ENCODE results near the gene UGGT2. TPM values are rescaled to one million over a fixed set of nuclear protein-coding genes. Genes with fewer than 3 reads are reported as not detected.

UGGT2 gene
- total and polyA plus RNA-seq, 9 of the 15 experiments (the other 6 are each of a cell fraction or from before 2014, with no cell fraction given), result 3.5 to 24.5 (median 18.3) TPM

GRCh38 chr13:95861296-95861695 is 191.9 kb downstream of the UGGT2 start:
- Histone ChIP-seq H3K9me1 (ENCODE audit: control insufficient read depth, insufficient read depth, low read length) (no peaks in the 10 kb centered on the region), H3K79me2 (ENCODE audit: control insufficient read depth, insufficient read depth, low read length) (no peaks in the 10 kb centered on the region), H3K4me1 (replicated peaks in 1 of 2; ENCODE audit: control insufficient read depth in 2 of 2, insufficient read depth in 2 of 2, low read length in 2 of 2) (peaks cover 4 to 7% of the 10 kb centered on the region in 2 experiments; a peak in 2 of 5 replicates), H2AFZ (ENCODE audit: low read depth, low read length) (no peak overlapping the region), H3K27me3 (ENCODE audit: control insufficient read depth in 2 of 2, insufficient read depth in 2 of 2, low read length in 2 of 2) (no peaks in the 10 kb centered on the region), H4K20me1 (replicated peaks; ENCODE audit: control insufficient read depth, insufficient read depth, low read length) (no peaks in the 10 kb centered on the region), H3K9me3 (replicated peaks; ENCODE audit: control insufficient read depth, insufficient read depth, low read depth, low read length) (no peaks in the 10 kb centered on the region), H3K9ac (ENCODE audit: insufficient read depth in 1 of 2, low read depth in 2 of 2, low read length in 2 of 2) (no peak overlapping the region), H3K4me3 (no peak overlapping the region), H3K4me2 (ENCODE audit: insufficient read depth, low read length) (no peak overlapping the region), H3K27ac (ENCODE audit: extremely low read depth, low read depth, low read length) (no peak overlapping the region), H3K36me3 (ENCODE audit: control insufficient read depth, insufficient read depth, low read length) (0 out of 3 replicates have a peak, but pooled peaks cover 7% of the 10 kb centered on the region)
- intact Hi-C loops (cut with micrococcal nuclease) (loop anchor here (10.0 kb wide), 1 partner anchor 124 kb away; no protein-coding TSS in a partner anchor), in situ Hi-C loops (cut with MboI) (no loop called here)
- no TSS peak for BruUV-seq (replicated peaks)
- FAIRE-seq, result no peak
- POLR2A ChIA-PET, result interaction anchor here (0.9 kb wide), 1 partner anchor 79 kb away, joined by 4 read pairs; no protein-coding TSS in a partner anchor
- WGBS (ENCODE audit: insufficient coverage, low coverage, missing lambda C conversion rate), result 79% methylated on average over 2 of the region's 2 CpGs
- TF ChIP-seq HBP1 (CRISPR knock-in tag; IDR thresholded peaks at IDR 0.05) (no peak), CC2D1A (IDR thresholded peaks at IDR 0.05) (no peak), JUNB (CRISPR knock-in tag; conservative IDR thresholded peaks at IDR 0.05) (no peak), E2F1 (CRISPR knock-in tag; IDR thresholded peaks at IDR 0.05) (no peak), SMAD1 (IDR thresholded peaks at IDR 0.05; ENCODE audit: low read depth, low read length, partially characterized antibody) (no peak), ZBED1 (IDR thresholded peaks at IDR 0.05) (no peak)
- CTCF ChIA-PET (ENCODE audit: low intra/inter-chr PET ratio), result no interaction called here
- DNase-seq (ENCODE audit: extremely low read depth in 1 of 4, low spot score in 3 of 4), result no peak
- no peak for ATAC-seq
